GM03348 (cell line): Measurements from ENCODE around the gene CERS5.
A peak's percentile ranks its signal among the peaks of the same experiment; 100 is the strongest.

Source experiments
- DNase-seq: peaks from one replicate; pipeline ENCODE4 v3.0.0; 2012; ENCODE audit warnings: low spot score

The CERS5 gene

GRCh38 chr12:50103767-50104321, 63.3 kb downstream of the CERS5 start, which contains the start of gene GPD1:
Gene GPD1, plus strand, starts transcription at chr12:50104008. Its CDS starts 43 bp downstream, at chr12:50104051.
- DNase-seq: peak; percentile 78

- no peak for DNase-seq
Observed at GRCh38 chr12:50103351-50103750, 63.8 kb downstream of the CERS5 start.

GRCh38 chr12:50102646-50103309, 64.4 kb downstream of the CERS5 start:
- no peak for DNase-seq

- DNase-seq: no peak
Observed at GRCh38 chr12:50102131-50102531, 65.0 kb downstream of the CERS5 start.

GRCh38 chr12:50101663-50102062, 65.5 kb downstream of the CERS5 start:
- peak; percentile 52 for DNase-seq

- DNase-seq: no peak
Observed at GRCh38 chr12:50100561-50100960, 66.6 kb downstream of the CERS5 start.

- peak; percentile 70 for DNase-seq
Observed at GRCh38 chr12:50099302-50100008, 67.7 kb downstream of the CERS5 start.

- DNase-seq: no peak
Observed at GRCh38 chr12:50097952-50098351, 69.2 kb downstream of the CERS5 start.

GRCh38 chr12:50090391-50090790, 76.8 kb downstream of the CERS5 start:
- no peak for DNase-seq

- DNase-seq: no peak
Observed at GRCh38 chr12:50089730-50090129, 77.4 kb downstream of the CERS5 start.

- DNase-seq: peak; percentile 48
Observed at GRCh38 chr12:50088577-50089335, 78.4 kb downstream of the CERS5 start.

- DNase-seq: peak; percentile 60
Observed at GRCh38 chr12:50087995-50088394, 79.2 kb downstream of the CERS5 start.

- no peak for DNase-seq
Observed at GRCh38 chr12:50087151-50087550, 80.0 kb downstream of the CERS5 start.

GRCh38 chr12:50086148-50086547, 81.0 kb downstream of the CERS5 start:
- no peak for DNase-seq

- no peak for DNase-seq
Observed at GRCh38 chr12:50085615-50086072, 81.5 kb downstream of the CERS5 start.

GRCh38 chr12:50084775-50085614, 82.2 kb downstream of the CERS5 start, which contains the start of gene SMARCD1:
Gene SMARCD1, plus strand, starts transcription at chr12:50085342. Its CDS starts 28 bp downstream, at chr12:50085370.
- peak; percentile 94 for DNase-seq

- peak; percentile 33 for DNase-seq
Observed at GRCh38 chr12:50084409-50084774, 82.8 kb downstream of the CERS5 start.

- no peak for DNase-seq
Observed at GRCh38 chr12:50083301-50083700, 83.9 kb downstream of the CERS5 start.

GRCh38 chr12:50082644-50083043, 84.5 kb downstream of the CERS5 start:
- DNase-seq: no peak

GRCh38 chr12:50081096-50081808, 85.9 kb downstream of the CERS5 start:
- no peak for DNase-seq

GRCh38 chr12:50079771-50080170, 87.4 kb downstream of the CERS5 start:
- DNase-seq: no peak
